ENCODE measurements around the gene CXCR1. TPM values are rescaled to one million over a fixed set of nuclear protein-coding genes. Genes with fewer than 3 reads are reported as not detected.

CXCR1 gene
- total and polyA plus RNA-seq, 11 donors, result 0.08 to 1.9 (median 0.47) TPM

DNA sequence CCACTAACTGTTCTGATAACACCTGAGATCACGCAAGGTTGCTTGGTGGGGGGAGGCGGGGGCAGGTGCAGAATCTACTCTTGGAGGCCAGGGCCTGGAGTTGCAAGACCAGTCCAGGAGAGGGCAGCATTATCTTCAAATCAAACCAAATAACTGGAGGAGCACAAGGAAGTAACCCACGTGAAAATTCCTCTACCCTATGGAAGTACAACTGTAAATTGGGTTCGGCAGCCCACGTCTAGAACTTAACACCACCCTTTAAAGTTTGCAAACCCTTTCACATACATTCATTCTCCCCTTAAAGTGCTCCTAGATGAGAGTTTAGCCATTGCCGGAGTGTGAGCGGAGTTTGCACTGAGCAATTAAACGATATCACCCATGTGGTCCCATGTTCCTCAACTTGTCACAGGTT is 19.6 kb upstream of the CXCR1 start:
- TF ChIP-seq, protein P1, sequence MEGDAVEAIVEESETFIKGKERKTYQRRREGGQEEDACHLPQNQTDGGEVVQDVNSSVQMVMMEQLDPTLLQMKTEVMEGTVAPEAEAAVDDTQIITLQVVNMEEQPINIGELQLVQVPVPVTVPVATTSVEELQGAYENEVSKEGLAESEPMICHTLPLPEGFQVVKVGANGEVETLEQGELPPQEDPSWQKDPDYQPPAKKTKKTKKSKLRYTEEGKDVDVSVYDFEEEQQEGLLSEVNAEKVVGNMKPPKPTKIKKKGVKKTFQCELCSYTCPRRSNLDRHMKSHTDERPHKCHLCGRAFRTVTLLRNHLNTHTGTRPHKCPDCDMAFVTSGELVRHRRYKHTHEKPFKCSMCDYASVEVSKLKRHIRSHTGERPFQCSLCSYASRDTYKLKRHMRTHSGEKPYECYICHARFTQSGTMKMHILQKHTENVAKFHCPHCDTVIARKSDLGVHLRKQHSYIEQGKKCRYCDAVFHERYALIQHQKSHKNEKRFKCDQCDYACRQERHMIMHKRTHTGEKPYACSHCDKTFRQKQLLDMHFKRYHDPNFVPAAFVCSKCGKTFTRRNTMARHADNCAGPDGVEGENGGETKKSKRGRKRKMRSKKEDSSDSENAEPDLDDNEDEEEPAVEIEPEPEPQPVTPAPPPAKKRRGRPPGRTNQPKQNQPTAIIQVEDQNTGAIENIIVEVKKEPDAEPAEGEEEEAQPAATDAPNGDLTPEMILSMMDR (IDR thresholded peaks at IDR 0.05), result peak; percentile 69 to 85 (median 80)
- TF ChIP-seq POLR2A (IDR thresholded peaks at IDR 0.05), result no peak
- peak overlapping the region in 1 of 12 donors; percentile 52 for H3K27ac ChIP-seq
- peak; percentile 80 to 94 (median 92) for ATAC-seq
- WGBS, 4 donors, result 35 to 45% (median 36%) methylated on average over 8 of the region's 8 CpGs
- H3K4me1 ChIP-seq, result peaks cover 0 to 11% (median 2%) of the 10 kb centered on the region in 12 donors
- no peaks in the 10 kb centered on the region for H3K9me3 ChIP-seq
- intact Hi-C loops (cut with DNase I), result loop anchor here (2.0 to 10.0 kb wide), 14 partner anchors 66 to 288 kb away; partner anchors contain the start of genes CATIP (in 5 of the 10), AAMP (in 2 of the 10), CTDSP1 (in 2 of the 10) and PNKD (in 2 of the 10)
- peak overlapping the region in 1 of 12 donors; percentile 19 for H3K4me3 ChIP-seq
- DNase-seq, result peak in 4 of 5 donors; percentile 46 to 66 (median 58)
- H3K36me3 ChIP-seq, result no peaks in the 10 kb centered on the region
- H3K27me3 ChIP-seq, result no peaks in the 10 kb centered on the region

DNA sequence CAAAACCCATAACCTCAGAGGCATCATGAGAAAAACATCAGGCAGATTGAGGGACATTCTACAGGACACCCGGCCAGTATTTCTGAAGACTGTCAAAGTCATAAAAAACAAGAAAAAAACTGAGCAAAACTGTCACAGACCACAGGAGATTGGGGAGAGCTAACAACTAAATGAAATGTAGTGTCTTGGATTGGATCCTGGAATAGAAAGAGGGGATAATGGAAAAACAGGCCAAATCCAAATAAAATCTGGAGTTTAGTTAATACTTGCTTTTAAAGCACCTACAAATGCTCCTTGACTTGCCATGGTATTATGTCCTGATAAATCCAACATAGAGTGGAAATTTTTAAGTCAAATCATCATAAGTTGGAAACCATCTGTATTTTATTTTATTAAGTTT is 17.6 kb upstream of the CXCR1 start:
- Histone ChIP-seq H3K4me1 (peaks cover 0 to 11% (median 2%) of the 10 kb centered on the region in 12 donors), H3K9me3 (no peaks in the 10 kb centered on the region), H3K36me3 (no peaks in the 10 kb centered on the region), H3K27me3 (no peaks in the 10 kb centered on the region), H3K4me3 (no peak overlapping the region), H3K27ac (no peak overlapping the region)
- ATAC-seq, result no peak
- TF ChIP-seq, protein P1 (IDR thresholded peaks at IDR 0.05), result no peak
- TF ChIP-seq POLR2A (IDR thresholded peaks at IDR 0.05), result no peak
- intact Hi-C loops (cut with DNase I), result loop anchor here in 6 of 10 donors (10.0 kb wide), 5 partner anchors 170 to 290 kb away; partner anchors contain the start of genes CATIP (in 2 of the 6) and CTDSP1 (in 2 of the 6)
- no peak for DNase-seq
- 88 to 94% (median 92%) methylated on average over 1 of the region's 1 CpG for WGBS, 4 donors

DNA sequence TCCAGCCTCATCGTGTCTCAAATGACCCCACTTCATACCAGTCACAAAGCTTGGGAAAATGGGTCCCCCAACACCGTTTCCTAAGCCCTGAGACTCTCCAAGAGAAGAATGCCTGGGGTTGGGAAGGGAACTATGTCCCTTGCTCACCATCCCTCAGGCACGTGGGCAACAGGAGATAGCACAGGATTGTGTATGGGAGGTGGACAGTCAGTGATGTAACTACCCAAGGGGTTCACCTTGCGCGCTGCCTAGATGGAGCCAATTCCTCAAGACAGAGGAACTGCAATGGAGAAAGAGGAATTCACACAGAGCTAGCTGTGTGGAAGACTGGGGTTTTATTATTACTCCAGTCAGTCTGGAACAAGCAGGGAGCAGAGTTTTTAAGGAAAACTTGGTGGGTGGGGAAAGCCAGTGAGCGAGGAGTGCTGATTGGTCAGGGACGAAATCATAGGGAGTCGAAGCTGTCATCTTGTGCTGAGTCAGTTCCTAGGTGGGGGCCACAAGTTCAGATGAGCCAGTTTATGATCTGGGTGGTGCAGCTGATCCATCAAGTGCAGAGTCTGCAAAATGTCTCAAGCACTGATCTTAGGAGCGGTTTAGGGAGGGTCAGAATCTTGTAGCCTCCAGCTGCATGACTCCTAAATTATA is 13.8 kb upstream of the CXCR1 start:
- Histone ChIP-seq H3K27ac (no peak overlapping the region), H3K4me3 (no peak overlapping the region), H3K27me3 (no peaks in the 10 kb centered on the region), H3K9me3 (no peaks in the 10 kb centered on the region), H3K4me1 (no peaks in the 10 kb centered on the region), H3K36me3 (no peaks in the 10 kb centered on the region)
- TF ChIP-seq POLR2A (IDR thresholded peaks at IDR 0.05), result no peak
- TF ChIP-seq, protein P1 (IDR thresholded peaks at IDR 0.05), result no peak
- WGBS, 4 donors, result 66 to 70% (median 68%) methylated on average over 9 of the region's 9 CpGs
- no peak for ATAC-seq
- no peak for DNase-seq
- intact Hi-C loops (cut with DNase I), result loop anchor here in 6 of 10 donors (10.0 kb wide), 5 partner anchors 174 to 294 kb away; partner anchors contain the start of genes CATIP (in 2 of the 6) and CTDSP1 (in 2 of the 6)

DNA sequence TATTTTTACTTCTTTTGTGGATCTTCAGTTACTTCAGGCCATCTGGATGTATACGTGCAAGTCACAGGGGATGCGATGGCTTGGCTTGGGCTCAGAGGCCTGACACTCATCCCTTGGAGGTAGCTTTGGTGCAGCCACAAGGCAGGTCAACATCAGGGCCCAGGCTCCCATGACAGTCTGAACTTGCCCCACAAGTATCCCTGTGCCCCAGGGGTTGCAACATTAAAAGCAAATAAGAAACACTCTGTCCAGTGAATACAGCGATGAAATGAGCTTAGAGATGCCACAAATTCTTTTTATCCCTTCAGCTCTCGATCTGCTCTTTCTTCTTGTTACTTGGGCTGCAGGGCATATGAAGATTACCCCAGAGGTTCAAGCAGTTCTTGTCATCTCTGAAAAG is 13.0 kb upstream of the CXCR1 start:
- no peak for TF ChIP-seq POLR2A (IDR thresholded peaks at IDR 0.05)
- TF ChIP-seq, protein P1 (IDR thresholded peaks at IDR 0.05), result no peak
- intact Hi-C loops (cut with DNase I), result loop anchor here in 6 of 10 donors (10.0 kb wide), 5 partner anchors 175 to 295 kb away; partner anchors contain the start of genes CATIP (in 2 of the 6) and CTDSP1 (in 2 of the 6)

More for the DNA sequence above, 13.0 kb upstream of the CXCR1 start:
- Histone ChIP-seq H3K4me1 (no peaks in the 10 kb centered on the region), H3K36me3 (no peaks in the 10 kb centered on the region), H3K27ac (no peak overlapping the region), H3K9me3 (no peaks in the 10 kb centered on the region), H3K4me3 (no peak overlapping the region), H3K27me3 (no peaks in the 10 kb centered on the region)
- 90 to 94% (median 93%) methylated on average over 4 of the region's 4 CpGs for WGBS, 4 donors
- no peak for DNase-seq
- ATAC-seq, result no peak
